Testis (tissue), 2 donors: ENCODE data around the gene CSF1.

Source experiments
- CTCF ChIP-seq, 3 experiments: fragments of 450-650 bp in 2 of 3; fragments of 200-600 bp in 1 of 3; sonication (generic) in 1 of 3; IDR thresholded peaks; one replicate each; pipeline ENCODE4 v1.5.1; 2016 to 2019; ENCODE audit warnings: antibody characterized with exemption in 3 of 3, mild to moderate bottlenecking in 2 of 3, moderate library complexity in 1 of 3
- POLR2A ChIP-seq: fragments of 450-650 bp; IDR thresholded peaks from one replicate; pipeline ENCODE4 v1.6.1; 2017; ENCODE audit warnings: antibody characterized with exemption, mild to moderate bottlenecking, moderate library complexity

- TF ChIP-seq POLR2A (no peak), CTCF (IDR thresholded peaks at IDR 0.05) (no peak)
Measured at GRCh38 chr1:109963864-109964263, 53.2 kb downstream of the CSF1 start.
